DOHH2 (cell line): ENCODE measurements around the gene ADI1.

ENCODE experiments used
- H3F3A ChIP-seq: fragments of 200-600 bp; sonication (generic), shearing (Covaris generic); 2 replicates; pipeline ENCODE4 v1.6.0; 2016; ENCODE audit warnings: antibody characterized with exemption, mild to moderate bottlenecking; ENCODE audit not compliant: control insufficient read depth, insufficient read depth
- H3K27ac ChIP-seq: fragments of 200-600 bp; sonication (generic); 2 replicates; pipeline ENCODE4 v1.5.1; 2014; ENCODE audit warnings: low read depth, mild to moderate bottlenecking, low read length, moderate library complexity
- H3K27me3 ChIP-seq: fragments of 200-600 bp; sonication (generic); 2 replicates; pipeline ENCODE4 v1.6.1; 2014; ENCODE audit warnings: mild to moderate bottlenecking, low read length, mixed read lengths; ENCODE audit not compliant: control insufficient read depth
- H3K36me3 ChIP-seq: fragments of 200-600 bp; sonication (generic); 2 replicates; pipeline ENCODE4 v1.6.1; 2014; ENCODE audit warnings: mild to moderate bottlenecking, low read length, moderate library complexity, mixed read lengths; ENCODE audit not compliant: control insufficient read depth
- H3K4me1 ChIP-seq: fragments of 200-600 bp; sonication (generic); 2 replicates; pipeline ENCODE4 v1.6.1; 2014; ENCODE audit warnings: mild to moderate bottlenecking, low read length, mixed read lengths; ENCODE audit not compliant: control insufficient read depth
- H3K4me2 ChIP-seq: fragments of 200-600 bp; sonication (generic); 2 replicates; pipeline ENCODE4 v1.6.0; 2014; ENCODE audit warnings: mild to moderate bottlenecking, low read length, moderate library complexity
- H3K4me3 ChIP-seq: fragments of 200-600 bp; sonication (generic); 2 replicates; pipeline ENCODE4 v1.5.1; 2014; ENCODE audit warnings: mild to moderate bottlenecking, low read length, mixed read lengths
- H3K79me2 ChIP-seq: fragments of 200-600 bp; sonication (generic); 2 replicates; pipeline ENCODE4 v1.6.1; 2014; ENCODE audit warnings: mild to moderate bottlenecking, low read length, mixed read lengths; ENCODE audit not compliant: control insufficient read depth
- H3K9me2 ChIP-seq: fragments of 200-600 bp; sonication (generic); replicated peaks from 2 replicates; pipeline ENCODE4 v1.6.1; 2014; ENCODE audit warnings: mild to moderate bottlenecking, low read length, mixed read lengths; ENCODE audit not compliant: control insufficient read depth
- H3K9me3 ChIP-seq: fragments of 200-600 bp; sonication (generic); 2 replicates; pipeline ENCODE4 v1.6.1; 2014; ENCODE audit warnings: antibody characterized with exemption, low read length, mixed read lengths; ENCODE audit not compliant: control insufficient read depth, insufficient read depth
- H4K20me1 ChIP-seq: fragments of 200-600 bp; sonication (generic); 2 replicates; pipeline ENCODE4 v1.6.0; 2014; ENCODE audit warnings: low read depth, mild to moderate bottlenecking, antibody characterized with exemption, low read length, moderate library complexity; ENCODE audit not compliant: control insufficient read depth, insufficient read depth
- CTCF ChIP-seq: fragments of 200-600 bp; sonication (generic); IDR thresholded peaks from one replicate; pipeline ENCODE4 v1.5.1; 2014; ENCODE audit warnings: antibody characterized with exemption, mild to moderate bottlenecking, low read depth, low read length; ENCODE audit not compliant: poor library complexity, severe bottlenecking
- EZH2phosphoT487 ChIP-seq: fragments of 200-600 bp; sonication (generic); IDR thresholded peaks from 2 replicates; pipeline ENCODE4 v1.6.1; 2017; ENCODE audit warnings: borderline replicate concordance, mild to moderate bottlenecking, antibody characterized with exemption, low read length, moderate library complexity, mixed read lengths

The ADI1 gene

GRCh38 chr2:3480352-3481010 lies 38.9 kb downstream of the ADI1 start:
- no peaks in the 10 kb centered on the region for H3K79me2 ChIP-seq
- H3K4me3 ChIP-seq: no peak overlapping the region
- H3K27me3 ChIP-seq: no peaks in the 10 kb centered on the region
- TF ChIP-seq CTCF (no peak), EZH2phosphoT487 (no peak)
- H3K9me2 ChIP-seq: no peaks in the 10 kb centered on the region
- H3K27ac ChIP-seq: peak overlapping the region; percentile 22; the same call in 1 of the 2 replicates
- peak overlapping the region; percentile 29 for H3K4me2 ChIP-seq
- peaks cover 4% of the 10 kb centered on the region; the same call in 1 of the 2 replicates for H3F3A ChIP-seq
- no peaks in the 10 kb centered on the region for H4K20me1 ChIP-seq
- H3K36me3 ChIP-seq: peaks cover 15% of the 10 kb centered on the region
- H3K4me1 ChIP-seq: peaks cover 17% of the 10 kb centered on the region
- H3K9me3 ChIP-seq: no peaks in the 10 kb centered on the region

GRCh38 chr2:3479430-3480320 lies 39.7 kb downstream of the ADI1 start:
- Histone ChIP-seq H4K20me1 (no peaks in the 10 kb centered on the region), H3K27ac (peak overlapping the region; percentile 22; the same call in 1 of the 2 replicates), H3K36me3 (peaks cover 15% of the 10 kb centered on the region), H3K9me3 (no peaks in the 10 kb centered on the region), H3K4me2 (peak overlapping the region; percentile 29), H3K4me1 (peaks cover 17% of the 10 kb centered on the region), H3K27me3 (no peaks in the 10 kb centered on the region), H3K4me3 (no peak overlapping the region), H3K9me2 (no peaks in the 10 kb centered on the region), H3F3A (peaks cover 4% of the 10 kb centered on the region; the same call in 1 of the 2 replicates), H3K79me2 (no peaks in the 10 kb centered on the region)
- TF ChIP-seq CTCF (no peak), EZH2phosphoT487 (no peak)

DNA sequence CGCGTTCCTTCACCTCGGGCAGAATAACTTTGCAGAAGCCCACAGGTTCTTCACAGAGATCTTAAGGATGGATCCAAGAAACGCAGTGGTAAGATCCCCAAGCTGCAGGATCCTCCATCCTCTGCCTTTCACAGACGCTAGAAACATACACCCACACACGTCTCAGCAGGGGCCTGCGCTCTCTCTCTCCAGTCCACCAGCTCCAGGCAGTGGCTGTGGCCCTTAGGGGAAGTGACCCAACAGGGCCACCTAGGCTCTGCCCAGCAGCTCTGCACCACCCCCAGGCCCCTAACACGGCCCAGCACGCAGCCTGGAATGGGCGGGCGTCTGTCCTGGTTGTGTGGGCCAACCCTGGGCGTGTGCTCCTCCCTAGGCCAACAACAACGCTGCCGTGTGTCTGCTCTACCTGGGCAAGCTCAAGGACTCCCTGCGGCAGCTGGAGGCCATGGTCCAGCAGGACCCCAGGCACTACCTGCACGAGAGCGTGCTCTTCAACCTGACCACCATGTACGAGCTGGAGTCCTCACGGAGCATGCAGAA lies 40.4 kb downstream of the ADI1 start:
- Histone ChIP-seq H3K27me3 (no peaks in the 10 kb centered on the region), H3K4me2 (no peak overlapping the region), H3F3A (peaks cover 4% of the 10 kb centered on the region; the same call in 1 of the 2 replicates), H3K4me1 (peaks cover 17% of the 10 kb centered on the region), H3K36me3 (peaks cover 15% of the 10 kb centered on the region), H3K79me2 (no peaks in the 10 kb centered on the region), H3K4me3 (no peak overlapping the region), H4K20me1 (no peaks in the 10 kb centered on the region), H3K27ac (no peak overlapping the region), H3K9me2 (no peaks in the 10 kb centered on the region), H3K9me3 (no peaks in the 10 kb centered on the region)
- TF ChIP-seq CTCF: no peak
- no peak for TF ChIP-seq EZH2phosphoT487
